CD14-positive monocyte (primary cell): ENCODE results near the gene SPON2. TPM values are rescaled to one million over a fixed set of nuclear protein-coding genes. Genes with fewer than 3 reads are reported as not detected.

Source experiments
- DNase-seq, 3 donors: peaks; one replicate each; pipeline ENCODE4 v3.0.0-alpha.2; 2011 to 2022
- H2AFZ ChIP-seq: 2 replicates; pipeline ENCODE4 v1.6.0; 2012; ENCODE audit warnings: mild to moderate bottlenecking, low read depth, low read length, inconsistent platforms; ENCODE audit not compliant: insufficient read depth, poor library complexity, severe bottlenecking
- H3K27ac ChIP-seq, 2 donors: 1 replicate in 1 of 2; 2 replicates in 1 of 2; pipeline ENCODE4 v1.5.1; 2012 to 2013; ENCODE audit warnings: low read length in 2 of 2, control low read depth in 1 of 2, inconsistent platforms in 1 of 2, low read depth in 1 of 2, mild to moderate bottlenecking in 1 of 2
- H3K27me3 ChIP-seq, 2 donors: one replicate each; pipeline versions ENCODE4 v1.6.0 to v1.6.1; 2011 to 2013; ENCODE audit warnings: low read length in 2 of 2; ENCODE audit not compliant: control insufficient read depth in 2 of 2, insufficient read depth in 2 of 2
- H3K36me3 ChIP-seq, 2 donors: replicated peaks in 1 of 2; 1 replicate in 1 of 2; 2 replicates in 1 of 2; pipeline versions ENCODE4 v1.5.1 to v1.6.1; 2012 to 2013; ENCODE audit warnings: low read length in 2 of 2, control low read depth in 1 of 2, inconsistent platforms in 1 of 2, mild to moderate bottlenecking in 1 of 2; ENCODE audit not compliant: insufficient read depth in 2 of 2, control insufficient read depth in 1 of 2
- H3K4me1 ChIP-seq, 2 donors: 1 replicate in 1 of 2; 2 replicates in 1 of 2; pipeline versions ENCODE4 v1.5.1 to v1.6.1; 2012 to 2013; ENCODE audit warnings: low read length in 2 of 2, control low read depth in 1 of 2, inconsistent platforms in 1 of 2, mild to moderate bottlenecking in 1 of 2, moderate library complexity in 1 of 2; ENCODE audit not compliant: insufficient read depth in 2 of 2, control insufficient read depth in 1 of 2
- H3K4me2 ChIP-seq: replicated peaks from 2 replicates; pipeline ENCODE3; 2012; ENCODE audit warnings: low read length, moderate library complexity, mild to moderate bottlenecking; ENCODE audit not compliant: poor library complexity, severe bottlenecking; ENCODE audit errors: extremely low read depth
- H3K4me3 ChIP-seq, 3 experiments: fragments of 200-600 bp in 1 of 3; sonication (generic) in 1 of 3; replicated peaks in 1 of 3; 1 replicate in 2 of 3; 2 replicates in 1 of 3; pipeline ENCODE4 v1.5.1; 2011 to 2013; ENCODE audit warnings: low read length in 3 of 3, mild to moderate bottlenecking in 3 of 3, control low read depth in 2 of 3, low read depth in 2 of 3, inconsistent platforms in 1 of 3, moderate library complexity in 1 of 3
- H3K79me2 ChIP-seq: 2 replicates; pipeline ENCODE4 v1.6.0; 2012; ENCODE audit warnings: mild to moderate bottlenecking, control low read depth, inconsistent platforms, low read length, moderate library complexity; ENCODE audit not compliant: insufficient read depth
- H3K9ac ChIP-seq: 2 replicates; pipeline ENCODE4 v1.6.0; 2017; ENCODE audit warnings: low read length, mild to moderate bottlenecking; ENCODE audit not compliant: insufficient read depth, poor library complexity, severe bottlenecking
- H3K9me3 ChIP-seq, 2 donors: replicated peaks in 1 of 2; 1 replicate in 1 of 2; 2 replicates in 1 of 2; pipeline versions ENCODE4 v1.5.1 to v1.6.1; 2012 to 2013; ENCODE audit warnings: low read length in 2 of 2, control low read depth in 1 of 2; ENCODE audit not compliant: control insufficient read depth in 1 of 2, insufficient read depth in 1 of 2
- H4K20me1 ChIP-seq: 2 replicates; pipeline ENCODE4 v1.6.0; 2012; ENCODE audit warnings: mild to moderate bottlenecking, low read length, control low read depth, moderate library complexity; ENCODE audit not compliant: insufficient read depth
- H3K27ac Mint-ChIP-seq, 7 donors: one replicate each; pipeline ENCODE4 v1.8.0; 2020; ENCODE audit warnings: mild to moderate bottlenecking in 7 of 7, mixed read lengths in 7 of 7, moderate library complexity in 6 of 7, inconsistent platforms in 2 of 7
- H3K27me3 Mint-ChIP-seq, 3 donors: one replicate each; pipeline ENCODE4 v1.8.0; 2021 to 2022; ENCODE audit warnings: low read depth in 3 of 3, mild to moderate bottlenecking in 3 of 3, mixed read lengths in 3 of 3, moderate library complexity in 3 of 3, inconsistent platforms in 1 of 3
- H3K36me3 Mint-ChIP-seq, 2 donors: one replicate each; pipeline ENCODE4 v1.8.0; 2020; ENCODE audit warnings: mixed read lengths in 2 of 2, inconsistent platforms in 1 of 2, mild to moderate bottlenecking in 1 of 2
- H3K4me1 Mint-ChIP-seq: one replicate; pipeline ENCODE4 v1.8.0; 2020; ENCODE audit warnings: mild to moderate bottlenecking, mixed read lengths
- H3K4me3 Mint-ChIP-seq, 2 donors: one replicate each; pipeline ENCODE4 v1.8.0; 2020; ENCODE audit warnings: mild to moderate bottlenecking in 2 of 2, mixed read lengths in 2 of 2, moderate library complexity in 1 of 2
- H3K9me3 Mint-ChIP-seq, 7 donors: one replicate each; pipeline ENCODE4 v1.8.0; 2020 to 2022; ENCODE audit warnings: mixed read lengths in 7 of 7, mild to moderate bottlenecking in 6 of 7, moderate library complexity in 6 of 7, inconsistent platforms in 2 of 7
- CTCF ChIP-seq: fragments of 200-600 bp; IDR thresholded peaks from one replicate; pipeline ENCODE4 v1.8.0; 2022; ENCODE audit warnings: antibody characterized with exemption, mild to moderate bottlenecking
- WGBS: methylation state at CpG from one replicate; pipeline ENCODE4 v1.1.5; 2013; ENCODE audit warnings: missing lambda C conversion rate; ENCODE audit not compliant: insufficient coverage; 5-methylcytosine and 5-hydroxymethylcytosine counted together
- intact Hi-C, 2 donors: fragments of 100-400 bp; cut with micrococcal nuclease; formaldehyde crosslinking; loops; one replicate each; pipeline versions ENCODE4 v1.15.0 to v1.15.1; 2023
- polyA plus RNA-seq, 3 donors: library from polyadenylated mRNA; depleted of rRNA in 1 of 3; unstranded in 2 of 3; stranded (reverse) in 1 of 3; fragments of 300-500 nt in 2 of 3; fragments of >200 nt in 1 of 3; fragmentation: Illumina TruSeq in 2 of 3; gene quantifications; 1 replicate in 2 of 3; 2 replicates in 1 of 3; pipeline ENCODE4 v1.2.3, GENCODE V29; 2012 to 2021

Gene SPON2
- polyA plus RNA-seq, 3 donors = 0.74 to 1.4 (median 0.90) TPM

- Histone ChIP-seq H3K9ac (no peak overlapping the region), H3K9me3 (no peaks in the 10 kb centered on the region), H3K27me3 (no peaks in the 10 kb centered on the region), H3K4me2 (no peak overlapping the region), H3K4me3 (no peak overlapping the region), H3K27ac (no peak overlapping the region), H3K79me2 (no peaks in the 10 kb centered on the region), H3K36me3 (peaks cover 38 to 54% of the 10 kb centered on the region in 2 donors), H2AFZ (no peak overlapping the region), H4K20me1 (peaks cover 36% of the 10 kb centered on the region), H3K4me1 (no peaks in the 10 kb centered on the region)
- Mint-ChIP-seq H3K27me3 (peaks cover 0 to 2% (median 1%) of the 10 kb centered on the region in 3 donors), H3K36me3 (peaks cover 22 to 46% of the 10 kb centered on the region in 2 donors), H3K4me3 (no peak overlapping the region), H3K27ac (no peak overlapping the region), H3K4me1 (peaks cover 4% of the 10 kb centered on the region), H3K9me3 (peaks cover 0 to 2% (median 0%) of the 10 kb centered on the region in 7 donors)
- 89% methylated on average over 11 of the region's 11 CpGs for WGBS
- intact Hi-C loops = loop anchor here in 1 of 2 donors (10.0 kb wide), 1 partner anchor 45 kb away; no protein-coding TSS in a partner anchor
- DNase-seq = no peak
- no peak for TF ChIP-seq CTCF
Observed at GRCh38 chr4:1209821-1210220, 37.4 kb upstream of the SPON2 start.

GRCh38 chr4:1208970-1209704 lies 36.8 kb upstream of the SPON2 start:
- peak overlapping the region in 1 of 7 donors; percentile 6 for H3K27ac Mint-ChIP-seq
- DNase-seq = no peak
- Histone ChIP-seq H3K4me3 (no peak overlapping the region), H3K36me3 (peaks cover 31 to 47% of the 10 kb centered on the region in 2 donors), H3K79me2 (no peaks in the 10 kb centered on the region), H2AFZ (no peak overlapping the region), H3K9ac (no peak overlapping the region), H3K4me1 (no peaks in the 10 kb centered on the region), H3K27ac (no peak overlapping the region), H3K4me2 (no peak overlapping the region), H3K27me3 (no peaks in the 10 kb centered on the region), H3K9me3 (no peaks in the 10 kb centered on the region), H4K20me1 (peaks cover 34% of the 10 kb centered on the region)
- intact Hi-C loops = no loop called here
- H3K4me1 Mint-ChIP-seq = peaks cover 5% of the 10 kb centered on the region
- peaks cover 22 to 47% of the 10 kb centered on the region in 2 donors for H3K36me3 Mint-ChIP-seq
- no peak for TF ChIP-seq CTCF
- peaks cover 0 to 3% (median 2%) of the 10 kb centered on the region in 3 donors for H3K27me3 Mint-ChIP-seq
- WGBS = 91% methylated on average over 30 of the region's 31 CpGs
- H3K4me3 Mint-ChIP-seq = no peak overlapping the region
- peaks cover 0 to 2% (median 0%) of the 10 kb centered on the region in 7 donors for H3K9me3 Mint-ChIP-seq
